HepG2 (cell line): ENCODE results near the gene SLFN14. TPM values are rescaled to one million over a fixed set of nuclear protein-coding genes. Genes with fewer than 3 reads are reported as not detected.

Experiments
- ATF2 ChIP-seq: sonication (generic); formaldehyde crosslinking; IDR thresholded peaks from 2 replicates; pipeline ENCODE4 v1.4.0; 2020; ENCODE audit warnings: missing genetic modification reagents
- BCL3 ChIP-seq: sonication (generic); formaldehyde crosslinking; IDR thresholded peaks from 2 replicates; pipeline ENCODE4 v1.5.1; 2020; ENCODE audit warnings: mild to moderate bottlenecking, missing genetic modification reagents, moderate library complexity
- FOSL1 ChIP-seq: sonication (generic); formaldehyde crosslinking; IDR thresholded peaks from 2 replicates; pipeline ENCODE4 v1.9.0; 2021; ENCODE audit warnings: missing genetic modification reagents, borderline replicate concordance
- GPBP1L1 ChIP-seq: sonication (generic); formaldehyde crosslinking; IDR thresholded peaks from 2 replicates; pipeline ENCODE4 v1.5.0; 2020; ENCODE audit warnings: mild to moderate bottlenecking, missing genetic modification reagents
- HES4 ChIP-seq: sonication (generic); formaldehyde crosslinking; IDR thresholded peaks from 2 replicates; pipeline ENCODE4 v1.9.0; 2021; ENCODE audit warnings: mild to moderate bottlenecking, missing genetic modification reagents, borderline replicate concordance
- HNRNPUL1 ChIP-seq: fragments of 200-400 bp; formaldehyde crosslinking; IDR thresholded peaks from 2 replicates; pipeline ENCODE4 v1.6.1; 2017; ENCODE audit warnings: low read depth, mild to moderate bottlenecking, low read length, moderate library complexity
- KDM2A ChIP-seq: sonication (generic); formaldehyde crosslinking; IDR thresholded peaks from 2 replicates; pipeline ENCODE4 v1.4.0; 2020; ENCODE audit warnings: low read depth, missing genetic modification reagents, borderline replicate concordance
- SP4 ChIP-seq: sonication (generic); formaldehyde crosslinking; IDR thresholded peaks from 2 replicates; pipeline ENCODE4 v1.8.1; 2023; ENCODE audit warnings: mild to moderate bottlenecking, missing genetic modification reagents
- ZBTB25 ChIP-seq: IDR thresholded peaks from 2 replicates; pipeline ENCODE4 v1.6.1; 2018; ENCODE audit warnings: missing genetic modification reagents
- ZNF501 ChIP-seq: sonication (generic); formaldehyde crosslinking; IDR thresholded peaks from 2 replicates; pipeline ENCODE4 v1.5.1; 2020; ENCODE audit warnings: mild to moderate bottlenecking, moderate library complexity, missing genetic modification reagents
- ZNF607 ChIP-seq: sonication (generic); formaldehyde crosslinking; IDR thresholded peaks from 2 replicates; pipeline ENCODE4 v1.5.1; 2020; ENCODE audit warnings: missing genetic modification reagents, mild to moderate bottlenecking, borderline replicate concordance
- ZNF674 ChIP-seq: sonication (generic); formaldehyde crosslinking; IDR thresholded peaks from 2 replicates; pipeline ENCODE4 v1.5.0; 2020; ENCODE audit warnings: low read depth, mild to moderate bottlenecking, missing genetic modification reagents
- ZNF691 ChIP-seq: sonication (generic); formaldehyde crosslinking; IDR thresholded peaks from 2 replicates; pipeline ENCODE4 v1.4.0; 2020; ENCODE audit warnings: missing genetic modification reagents, low read depth, mild to moderate bottlenecking, borderline replicate concordance
- ZSCAN5A ChIP-seq: sonication (generic); formaldehyde crosslinking; IDR thresholded peaks from 2 replicates; pipeline ENCODE4 v1.8.0; 2022; ENCODE audit warnings: mild to moderate bottlenecking, missing genetic modification reagents, borderline replicate concordance
- polyA plus RNA-seq, 8 experiments: library from polyadenylated mRNA; depleted of rRNA in 3 of 8; stranded (reverse) in 7 of 8; unstranded in 1 of 8; fragments of >200 nt; fragmentation: Illumina TruSeq in 4 of 8; extraction: Trizol in 4 of 8; gene quantifications; 2 replicates each; pipeline versions ENCODE4 v1.2.1 to v1.2.3, GENCODE V29; 2011 to 2016; ENCODE audit warnings: low read depth in 4 of 8, missing spikeins in 1 of 8, mixed read lengths in 1 of 8; ENCODE audit not compliant: insufficient read depth in 1 of 8
- total RNA-seq, 5 experiments: library from RNA; depleted of rRNA; stranded (reverse); fragments of >200 nt; fragmentation: Illumina TruSeq; extraction: Trizol; gene quantifications; 2 replicates each; pipeline ENCODE4 v1.2.3, GENCODE V29; 2016; ENCODE audit warnings: low read depth in 1 of 5
- TF ChIP-seq, protein P1 (sequence below): sonication (generic); formaldehyde crosslinking; IDR thresholded peaks from 2 replicates; pipeline ENCODE4 v1.9.0; 2021; ENCODE audit warnings: missing genetic modification reagents, mild to moderate bottlenecking, borderline replicate concordance
- TF ChIP-seq, protein P2 (sequence below): IDR thresholded peaks from 2 replicates; pipeline ENCODE4 v1.6.1; 2016; ENCODE audit warnings: low read depth

SLFN14 gene
- total and polyA plus RNA-seq, 2 of the 13 experiments (the other 11 are each of a cell fraction or from before 2014, with no cell fraction given), result not detected

DNA sequence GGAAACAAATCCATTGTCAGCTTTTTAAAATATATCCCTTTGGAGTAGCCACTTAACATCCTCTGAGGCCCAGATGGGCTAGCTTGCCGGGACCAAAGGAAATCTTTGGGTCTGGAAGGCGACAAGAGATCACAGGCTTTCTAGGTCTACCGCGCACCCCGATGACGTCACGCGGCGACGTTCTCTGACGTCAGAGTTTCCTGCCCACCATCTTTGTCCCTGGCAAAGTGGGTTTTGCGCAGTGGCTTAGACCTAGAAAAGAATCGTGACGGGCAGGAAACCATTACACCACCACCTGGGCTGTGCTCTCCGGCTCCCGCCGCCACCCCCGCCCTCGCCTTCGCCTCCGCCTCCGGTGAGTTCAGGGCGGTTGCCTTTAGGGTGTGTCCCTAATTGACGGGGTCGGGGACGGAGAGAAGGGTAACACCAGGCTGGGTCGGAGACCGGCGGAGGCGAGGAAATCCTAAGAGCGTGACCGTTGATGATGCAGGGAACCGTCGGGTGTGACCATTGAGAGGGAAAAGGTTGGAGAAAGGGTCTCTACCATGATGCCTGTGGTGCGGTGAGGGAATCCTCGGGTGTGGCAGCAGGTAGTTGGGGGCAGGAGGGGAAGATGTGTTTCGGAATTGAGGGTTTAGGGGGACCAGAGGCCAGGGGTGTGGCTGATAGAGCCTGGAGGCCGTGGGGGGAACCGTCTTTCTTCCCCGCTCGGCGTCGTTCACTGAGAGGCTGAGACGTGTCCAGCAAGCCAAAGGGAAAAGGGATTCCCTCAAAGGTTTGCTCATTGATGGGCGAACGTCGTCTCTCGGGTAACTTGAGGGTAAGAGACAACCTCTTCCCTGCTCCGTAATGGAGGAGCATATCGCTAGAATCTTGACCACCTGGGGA, 26.7 kb upstream of the SLFN14 start, which contains the start of gene AP2B1 (continued):
- TF ChIP-seq, protein P1, sequence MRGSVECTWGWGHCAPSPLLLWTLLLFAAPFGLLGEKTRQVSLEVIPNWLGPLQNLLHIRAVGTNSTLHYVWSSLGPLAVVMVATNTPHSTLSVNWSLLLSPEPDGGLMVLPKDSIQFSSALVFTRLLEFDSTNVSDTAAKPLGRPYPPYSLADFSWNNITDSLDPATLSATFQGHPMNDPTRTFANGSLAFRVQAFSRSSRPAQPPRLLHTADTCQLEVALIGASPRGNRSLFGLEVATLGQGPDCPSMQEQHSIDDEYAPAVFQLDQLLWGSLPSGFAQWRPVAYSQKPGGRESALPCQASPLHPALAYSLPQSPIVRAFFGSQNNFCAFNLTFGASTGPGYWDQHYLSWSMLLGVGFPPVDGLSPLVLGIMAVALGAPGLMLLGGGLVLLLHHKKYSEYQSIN, result no peak
- TF ChIP-seq ZSCAN5A (CRISPR knock-in tag) (no peak), GPBP1L1 (CRISPR knock-in tag) (no peak), ATF2 (CRISPR knock-in tag) (peak; percentile 96), ZNF607 (CRISPR knock-in tag) (no peak), BCL3 (CRISPR knock-in tag) (no peak), ZNF674 (CRISPR knock-in tag) (no peak), HNRNPUL1 (no peak), ZNF691 (CRISPR knock-in tag) (no peak; the same call in 1 of the 2 replicates), ZNF501 (CRISPR knock-in tag) (peak; percentile 86), HES4 (CRISPR knock-in tag) (no peak), SP4 (peak; percentile 49; the same call in 1 of the 2 replicates), FOSL1 (CRISPR knock-in tag) (no peak), KDM2A (CRISPR knock-in tag) (peak; percentile 89), ZBTB25 (CRISPR knock-in tag) (peak; percentile 85)
- TF ChIP-seq, protein P2, sequence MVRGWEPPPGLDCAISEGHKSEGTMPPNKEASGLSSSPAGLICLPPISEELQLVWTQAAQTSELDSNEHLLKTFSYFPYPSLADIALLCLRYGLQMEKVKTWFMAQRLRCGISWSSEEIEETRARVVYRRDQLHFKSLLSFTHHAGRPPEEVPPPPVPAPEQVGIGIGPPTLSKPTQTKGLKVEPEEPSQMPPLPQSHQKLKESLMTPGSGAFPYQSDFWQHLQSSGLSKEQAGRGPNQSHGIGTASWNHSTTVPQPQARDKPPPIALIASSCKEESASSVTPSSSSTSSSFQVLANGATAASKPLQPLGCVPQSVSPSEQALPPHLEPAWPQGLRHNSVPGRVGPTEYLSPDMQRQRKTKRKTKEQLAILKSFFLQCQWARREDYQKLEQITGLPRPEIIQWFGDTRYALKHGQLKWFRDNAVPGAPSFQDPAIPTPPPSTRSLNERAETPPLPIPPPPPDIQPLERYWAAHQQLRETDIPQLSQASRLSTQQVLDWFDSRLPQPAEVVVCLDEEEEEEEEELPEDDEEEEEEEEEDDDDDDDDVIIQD (CRISPR knock-in tag), result peak; percentile 33; the same call in 1 of the 2 replicates
